ES-I3 (cell line): Measurements from ENCODE around the gene TMEM9.

Experiments used
- H3K36me3 ChIP-seq: 2 replicates; pipeline ENCODE4 v1.6.1; 2013; ENCODE audit warnings: mild to moderate bottlenecking, low read length, control low read depth, moderate library complexity; ENCODE audit not compliant: insufficient read depth
- H3K4me1 ChIP-seq: 2 replicates; pipeline ENCODE4 v1.6.1; 2013; ENCODE audit warnings: mild to moderate bottlenecking, control low read depth, low read length; ENCODE audit not compliant: insufficient read depth
- H3K9ac ChIP-seq: 2 replicates; pipeline ENCODE4 v1.6.1; 2013; ENCODE audit warnings: low read depth, mild to moderate bottlenecking, low read length, moderate library complexity
- H3K9me3 ChIP-seq: 2 replicates; pipeline ENCODE4 v1.6.1; 2013; ENCODE audit warnings: mild to moderate bottlenecking, low read length, moderate library complexity; ENCODE audit not compliant: control insufficient read depth, insufficient read depth

Gene TMEM9

GRCh38 chr1:201136355-201137023, 17.8 kb downstream of the TMEM9 start:
- Histone ChIP-seq H3K9me3 (no peaks in the 10 kb centered on the region), H3K9ac (no peak overlapping the region), H3K36me3 (no peaks in the 10 kb centered on the region; the same call in none of the 2 replicates), H3K4me1 (no peaks in the 10 kb centered on the region)

- Histone ChIP-seq H3K36me3 (no peaks in the 10 kb centered on the region; the same call in 1 of the 2 replicates), H3K9me3 (no peaks in the 10 kb centered on the region), H3K4me1 (no peaks in the 10 kb centered on the region), H3K9ac (no peak overlapping the region)
These were observed 19.9 kb downstream of the TMEM9 start for GRCh38 chr1:201134405-201134804.

- H3K36me3 ChIP-seq: no peaks in the 10 kb centered on the region; the same call in 1 of the 2 replicates
- H3K4me1 ChIP-seq: peaks cover 6% of the 10 kb centered on the region
- no peak overlapping the region for H3K9ac ChIP-seq
- no peaks in the 10 kb centered on the region for H3K9me3 ChIP-seq
These were observed 22.9 kb downstream of the TMEM9 start for GRCh38 chr1:201131398-201131797.

- Histone ChIP-seq H3K4me1 (peaks cover 6% of the 10 kb centered on the region), H3K9ac (no peak overlapping the region), H3K36me3 (no peaks in the 10 kb centered on the region), H3K9me3 (no peaks in the 10 kb centered on the region)
These were observed 25.3 kb downstream of the TMEM9 start for GRCh38 chr1:201128962-201129361.

GRCh38 chr1:201128476-201128875, 25.8 kb downstream of the TMEM9 start:
- Histone ChIP-seq H3K9me3 (no peaks in the 10 kb centered on the region), H3K9ac (no peak overlapping the region), H3K36me3 (no peaks in the 10 kb centered on the region), H3K4me1 (peaks cover 6% of the 10 kb centered on the region)

- no peaks in the 10 kb centered on the region for H3K36me3 ChIP-seq
- H3K9ac ChIP-seq: no peak overlapping the region
- H3K4me1 ChIP-seq: peaks cover 6% of the 10 kb centered on the region
- H3K9me3 ChIP-seq: no peaks in the 10 kb centered on the region
These were observed 26.4 kb downstream of the TMEM9 start for GRCh38 chr1:201127755-201128455.

GRCh38 chr1:201126832-201127754, 27.2 kb downstream of the TMEM9 start, which contains the start of gene ASCL5:
Gene ASCL5 (minus strand): TSS chr1:201127184. CDS start chr1:201115372, 11,812 bp downstream.
- no peaks in the 10 kb centered on the region for H3K9me3 ChIP-seq
- H3K9ac ChIP-seq: peak within 1 kb of the TSS; percentile 28; the same call in 1 of the 2 replicates
- H3K36me3 ChIP-seq: no peaks in the 10 kb centered on the region
- H3K4me1 ChIP-seq: peaks cover 6% of the 10 kb centered on the region

GRCh38 chr1:201126463-201126831, 27.8 kb downstream of the TMEM9 start:
- Histone ChIP-seq H3K9me3 (no peaks in the 10 kb centered on the region), H3K9ac (peak overlapping the region; percentile 28; the same call in 1 of the 2 replicates), H3K36me3 (no peaks in the 10 kb centered on the region), H3K4me1 (peaks cover 6% of the 10 kb centered on the region)

- Histone ChIP-seq H3K4me1 (peaks cover 6% of the 10 kb centered on the region), H3K9ac (no peak overlapping the region), H3K9me3 (no peaks in the 10 kb centered on the region), H3K36me3 (no peaks in the 10 kb centered on the region)
These were observed 28.5 kb downstream of the TMEM9 start for GRCh38 chr1:201125800-201126199.

- Histone ChIP-seq H3K9me3 (no peaks in the 10 kb centered on the region), H3K4me1 (peaks cover 6% of the 10 kb centered on the region), H3K36me3 (no peaks in the 10 kb centered on the region), H3K9ac (no peak overlapping the region)
These were observed 29.3 kb downstream of the TMEM9 start for GRCh38 chr1:201125019-201125418.

- Histone ChIP-seq H3K36me3 (no peaks in the 10 kb centered on the region), H3K9me3 (no peaks in the 10 kb centered on the region), H3K4me1 (peaks cover 11% of the 10 kb centered on the region), H3K9ac (no peak overlapping the region)
These were observed 30.4 kb downstream of the TMEM9 start for GRCh38 chr1:201123866-201124265.

GRCh38 chr1:201122321-201122957, 31.8 kb downstream of the TMEM9 start:
- H3K9ac ChIP-seq: no peak overlapping the region
- no peaks in the 10 kb centered on the region for H3K36me3 ChIP-seq
- H3K4me1 ChIP-seq: peaks cover 8% of the 10 kb centered on the region

GRCh38 chr1:201119206-201120197, 34.8 kb downstream of the TMEM9 start:
- no peak overlapping the region for H3K9ac ChIP-seq
- no peaks in the 10 kb centered on the region for H3K36me3 ChIP-seq
- H3K9me3 ChIP-seq: no peaks in the 10 kb centered on the region
- 0 out of 2 replicates have a peak, but pooled peaks cover 5% of the 10 kb centered on the region for H3K4me1 ChIP-seq

More at GRCh38 chr1:201122321-201122957, 31.8 kb downstream of the TMEM9 start:
- H3K9me3 ChIP-seq: no peaks in the 10 kb centered on the region
